Osteoblast (primary cell): ENCODE data around the gene TNNC1. TPM values are rescaled to one million over a fixed set of nuclear protein-coding genes. Genes with fewer than 3 reads are reported as not detected.
A peak's percentile ranks its signal among the peaks of the same experiment; 100 is the strongest.

Experiments
- DNase-seq: peaks from one replicate; pipeline ENCODE4 v3.0.0; 2011; ENCODE audit warnings: low spot score, mixed read lengths; ENCODE audit not compliant: insufficient read length; ENCODE audit errors: missing footprints
- H2AFZ ChIP-seq: 2 replicates; pipeline ENCODE4 v1.6.0; 2011; ENCODE audit warnings: mild to moderate bottlenecking, low read length
- H3K27ac ChIP-seq: 2 replicates; pipeline ENCODE4 v1.5.1; 2011; ENCODE audit warnings: mild to moderate bottlenecking, low read depth, low read length, moderate library complexity
- H3K27me3 ChIP-seq: 2 replicates; pipeline ENCODE4 v1.6.0; 2012; ENCODE audit warnings: mild to moderate bottlenecking, control low read depth, inconsistent platforms, low read length, moderate library complexity; ENCODE audit not compliant: insufficient read depth
- H3K36me3 ChIP-seq: 2 replicates; pipeline ENCODE4 v1.5.1; 2011; ENCODE audit warnings: mild to moderate bottlenecking, low read length, control low read depth, moderate library complexity; ENCODE audit not compliant: insufficient read depth
- H3K4me1 ChIP-seq: 2 replicates; pipeline ENCODE4 v1.5.1; 2011; ENCODE audit warnings: mild to moderate bottlenecking, low read length, control low read depth, moderate library complexity; ENCODE audit not compliant: insufficient read depth
- H3K4me2 ChIP-seq: 2 replicates; pipeline ENCODE4 v1.6.0; 2011; ENCODE audit warnings: mild to moderate bottlenecking, low read length; ENCODE audit not compliant: insufficient read depth
- H3K4me3 ChIP-seq: fragments of 200-600 bp; sonication (generic); 3 replicates; pipeline ENCODE4 v1.5.1; 2012; ENCODE audit warnings: mild to moderate bottlenecking, low read length, inconsistent platforms; ENCODE audit not compliant: insufficient read depth
- H3K79me2 ChIP-seq: 2 replicates; pipeline ENCODE4 v1.6.0; 2012; ENCODE audit warnings: mild to moderate bottlenecking, low read length, control low read depth, inconsistent platforms; ENCODE audit not compliant: insufficient read depth
- H3K9me3 ChIP-seq: 2 replicates; pipeline ENCODE4 v1.5.1; 2011; ENCODE audit warnings: low read depth, low read length, control low read depth
- H4K20me1 ChIP-seq: 2 replicates; pipeline ENCODE4 v1.6.0; 2012; ENCODE audit warnings: mild to moderate bottlenecking, low read length, control low read depth; ENCODE audit not compliant: insufficient read depth
- CTCF ChIP-seq: IDR thresholded peaks from 2 replicates; pipeline ENCODE4 v1.5.1; 2011; ENCODE audit warnings: mild to moderate bottlenecking, low read depth, low read length, moderate library complexity; ENCODE audit errors: extremely low read depth
- total RNA-seq: library from RNA; depleted of rRNA; stranded (reverse); fragments of >200 nt; gene quantifications from 2 replicates; pipeline ENCODE4 v1.2.3, GENCODE V29; 2012

TNNC1 gene
- total RNA-seq, 1 donor = 0.36 TPM

- H3K4me3 ChIP-seq = no peak overlapping the region
- H3K36me3 ChIP-seq = no peaks in the 10 kb centered on the region
- TF ChIP-seq CTCF = no peak
- no peaks in the 10 kb centered on the region for H4K20me1 ChIP-seq
- H3K9me3 ChIP-seq = no peaks in the 10 kb centered on the region
- peak; percentile 74 for DNase-seq
- H3K27me3 ChIP-seq = no peaks in the 10 kb centered on the region
- H3K79me2 ChIP-seq = no peaks in the 10 kb centered on the region
- H3K4me1 ChIP-seq = no peaks in the 10 kb centered on the region
- H2AFZ ChIP-seq = no peak overlapping the region
- no peak overlapping the region for H3K27ac ChIP-seq
- H3K4me2 ChIP-seq = no peak overlapping the region
These were observed 10.6 kb downstream of the TNNC1 start for GRCh38 chr3:52443268-52443610.

GRCh38 chr3:52442409-52443267, 11.2 kb downstream of the TNNC1 start:
- Histone ChIP-seq H2AFZ (no peak overlapping the region), H3K4me1 (no peaks in the 10 kb centered on the region), H3K27me3 (no peaks in the 10 kb centered on the region), H3K36me3 (no peaks in the 10 kb centered on the region), H3K4me3 (no peak overlapping the region), H3K27ac (no peak overlapping the region), H3K4me2 (no peak overlapping the region), H3K79me2 (no peaks in the 10 kb centered on the region), H4K20me1 (no peaks in the 10 kb centered on the region), H3K9me3 (no peaks in the 10 kb centered on the region)
- TF ChIP-seq CTCF = no peak
- DNase-seq = peak; percentile 68

- H2AFZ ChIP-seq = no peak overlapping the region
These were observed 12.0 kb downstream of the TNNC1 start for GRCh38 chr3:52441772-52442332.

More at GRCh38 chr3:52441772-52442332, 12.0 kb downstream of the TNNC1 start:
- Histone ChIP-seq H3K36me3 (no peaks in the 10 kb centered on the region), H3K79me2 (no peaks in the 10 kb centered on the region), H3K4me3 (no peak overlapping the region), H4K20me1 (no peaks in the 10 kb centered on the region), H3K27me3 (no peaks in the 10 kb centered on the region), H3K9me3 (no peaks in the 10 kb centered on the region), H3K27ac (no peak overlapping the region), H3K4me1 (no peaks in the 10 kb centered on the region), H3K4me2 (no peak overlapping the region)
- DNase-seq = peak; percentile 61
- TF ChIP-seq CTCF = no peak
